ENCODE data around the gene FHL3. TPM values are rescaled to one million over a fixed set of nuclear protein-coding genes. Genes with fewer than 3 reads are reported as not detected.

Gene FHL3
- total and polyA plus RNA-seq, 2 of the 8 experiments (the other 6 are each of a cell fraction or from before 2014, with no cell fraction given): 14.3 to 35.6 TPM

DNA sequence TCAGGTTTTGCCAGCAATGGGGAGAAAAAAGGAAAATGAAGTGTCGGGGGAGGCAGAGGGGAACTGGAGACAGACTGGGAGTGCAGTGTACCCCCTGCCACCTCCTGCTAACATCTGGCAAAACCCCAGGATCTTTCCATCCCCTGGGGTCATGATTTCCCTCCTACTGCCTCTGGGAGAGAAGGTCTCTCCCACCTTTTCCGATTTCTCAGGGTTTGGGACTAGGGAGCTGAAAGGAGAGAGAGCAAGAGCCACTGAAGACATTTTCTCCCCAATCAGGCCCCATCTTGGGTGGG is 5.1 kb downstream of the FHL3 start:
- Histone ChIP-seq H3K9me3 (ENCODE audit: insufficient read depth in 2 of 2, low read depth in 1 of 2, low read length in 1 of 2) (no peaks in the 10 kb centered on the region), H3K4me3 (ENCODE audit: extremely low read depth in 1 of 4, insufficient read depth in 2 of 4, low read depth in 3 of 4, low read length in 4 of 4) (0 out of 8 replicates have a peak overlapping the region, but pooled peaks of 1 of the 4 experiments have one; percentile 3), H2AFZ (ENCODE audit: low read length) (no peak overlapping the region), H4K5ac (ENCODE audit: insufficient read length, low read depth, low read length) (peak overlapping the region; percentile 65), H3K18ac (ENCODE audit: extremely low read depth, low read length) (peak overlapping the region; percentile 72; the same call in 1 of the 2 replicates), H2BK120ac (replicated peaks; ENCODE audit: low read depth, low read length) (no peak overlapping the region), H3K23ac (ENCODE audit: insufficient read length) (no peak overlapping the region), H2AK5ac (ENCODE audit: low read depth, low read length) (peak overlapping the region; percentile 88; the same call in 1 of the 2 replicates), H3K4me2 (ENCODE audit: insufficient read depth in 1 of 2, low read depth in 2 of 2, low read length in 2 of 2) (peak overlapping the region; percentile 36 to 40), H2BK15ac (ENCODE audit: low read length) (peak overlapping the region; percentile 97; the same call in 1 of the 2 replicates), H3K36me3 (ENCODE audit: control insufficient read depth in 2 of 4, insufficient read depth in 4 of 4, low read length in 3 of 4) (peaks cover 0 to 17% (median 5%) of the 10 kb centered on the region in 4 experiments; a peak in 5 of 8 replicates), H2BK5ac (ENCODE audit: low read depth, low read length) (peak overlapping the region; percentile 94), H3K27ac (ENCODE audit: low read depth, low read length) (peak overlapping the region; percentile 37), H3K56ac (replicated peaks; ENCODE audit: insufficient read length, low read depth, low read length) (peak overlapping the region; percentile 8), H4K20me1 (replicated peaks in 1 of 2; ENCODE audit: control insufficient read depth in 1 of 2, insufficient read depth in 2 of 2, low read length in 2 of 2) (no peaks in the 10 kb centered on the region), H4K8ac (ENCODE audit: extremely low read depth, insufficient read depth, low read length) (peak overlapping the region; percentile 51; the same call in 1 of the 2 replicates), H3K79me1 (ENCODE audit: low read depth, low read length) (peaks cover 4% of the 10 kb centered on the region; the same call in 1 of the 2 replicates), H4K91ac (replicated peaks; ENCODE audit: insufficient read length, low read length) (peak overlapping the region; percentile 92), H2BK12ac (ENCODE audit: low read depth, low read length) (peak overlapping the region; percentile 86), H3K23me2 (ENCODE audit: low read depth, low read length) (peaks cover 9% of the 10 kb centered on the region), H3K27me3 (replicated peaks in 1 of 4; ENCODE audit: control insufficient read depth in 3 of 4, extremely low read depth in 1 of 4, insufficient read depth in 3 of 4, low read length in 3 of 4) (peaks cover 0 to 3% (median 1%) of the 10 kb centered on the region in 4 experiments; a peak in 2 of 7 replicates), H3K4me1 (replicated peaks in 1 of 4; ENCODE audit: control insufficient read depth in 3 of 4, insufficient read depth in 4 of 4, low read length in 3 of 4) (peaks cover 11 to 47% (median 40%) of the 10 kb centered on the region in 4 experiments), H2BK20ac (ENCODE audit: low read length) (peak overlapping the region; percentile 83), H3K4ac (replicated peaks; ENCODE audit: insufficient read length, low read depth, low read length) (peak overlapping the region; percentile 19), H3K79me2 (ENCODE audit: control insufficient read depth in 1 of 2, insufficient read depth in 2 of 2, low read length in 2 of 2) (peaks cover 0 to 21% of the 10 kb centered on the region in 2 experiments; a peak in 3 of 4 replicates), H3K14ac (ENCODE audit: insufficient read length) (no peak overlapping the region), H3K9ac (replicated peaks in 1 of 4; ENCODE audit: extremely low read depth in 1 of 4, low read depth in 3 of 4, low read length in 3 of 4) (peak overlapping the region in 2 of 4 experiments; percentile 24 to 25; a peak in 2 of 7 replicates)
- whole genome bisulfite sequencing, 2 experiments (ENCODE audit: extremely low coverage in 1 of 2, insufficient coverage in 1 of 2, insufficient read length in 1 of 2, insufficient replicate concordance in 2 of 2, low coverage in 1 of 2, low lambda C conversion rate in 2 of 2, missing lambda C conversion rate in 1 of 2): 67% methylated on average over 2 of the region's 2 CpGs; no CpG with 5 or more reads in 1 of the 2 experiments
- CTCF ChIA-PET (ENCODE audit: partially characterized antibody): interaction anchor here (1.4 to 14.7 kb wide), 3 partner anchors 10 to 28 kb away, joined by 3 to 211 read pairs (median 24); partner anchors contain the start of genes SF3A3 and UTP11
- FAIRE-seq: no peak
- POLR2A ChIA-PET (ENCODE audit: partially characterized antibody): interaction anchor here (1.0 to 5.6 kb wide), 6 partner anchors 8 to 143 kb away, joined by 3 to 31 read pairs (median 8); partner anchors contain the start of genes SF3A3 and UTP11
- no peak for DNase-seq (ENCODE audit: low read depth in 1 of 2, low spot score in 2 of 2)
- TF ChIP-seq POLR2A (IDR thresholded peaks at IDR 0.05; ENCODE audit: control extremely low read depth in 1 of 2, low read depth in 2 of 2, low read length in 2 of 2) (no peak), KDM1A (IDR thresholded peaks at IDR 0.05; ENCODE audit: borderline replicate concordance, low read length) (no peak), PHF8 (conservative IDR thresholded peaks at IDR 0.05; ENCODE audit: low read depth, low read length) (no peak), RBBP5 (IDR thresholded peaks at IDR 0.05; ENCODE audit: borderline replicate concordance, low read depth, low read length) (0 out of 2 replicates have a peak, but pooled peaks have one; percentile 25), JUN (IDR thresholded peaks at IDR 0.05; ENCODE audit: low read depth, low read length) (no peak), CHD2 (IDR thresholded peaks at IDR 0.05; ENCODE audit: low read length) (no peak)
